ENCODE measurements around the gene SFT2D3. TPM values are rescaled to one million over a fixed set of nuclear protein-coding genes. Genes with fewer than 3 reads are reported as not detected.

The SFT2D3 gene
- total and polyA plus RNA-seq, 2 donors (not counting 1 experiment from before 2014, with no cell fraction given): 3.5 to 14.2 TPM

- Histone ChIP-seq H3K36me3 (replicated peaks in 1 of 2; ENCODE audit: control extremely low read depth in 1 of 2, control insufficient read depth in 1 of 2, extremely low read depth in 1 of 2, insufficient read depth in 2 of 2, low read length in 1 of 2) (no peaks in the 10 kb centered on the region), H3K27me3 (replicated peaks in 1 of 4; ENCODE audit: control extremely low read depth in 1 of 4, control insufficient read depth in 3 of 4, insufficient read depth in 4 of 4, low read length in 3 of 4) (peaks cover 0 to 39% (median 23%) of the 10 kb centered on the region in 4 experiments), H3K27ac (ENCODE audit: low read length in 2 of 2) (no peak overlapping the region), H3K9ac (ENCODE audit: low read length) (no peak overlapping the region), H3K4me1 (ENCODE audit: control insufficient read depth in 2 of 2, insufficient read depth in 2 of 2, low read length in 2 of 2) (peaks cover 0 to 5% of the 10 kb centered on the region in 2 donors), H3K4me3 (ENCODE audit: control extremely low read depth in 1 of 5, extremely low read depth in 1 of 5, insufficient read depth in 1 of 5, low read depth in 2 of 5, low read length in 4 of 5) (no peak overlapping the region), H4K20me1 (ENCODE audit: control insufficient read depth, insufficient read depth, low read length, poor library complexity, severe bottlenecking) (no peaks in the 10 kb centered on the region), H3K9me3 (ENCODE audit: control extremely low read depth in 1 of 3, control insufficient read depth in 2 of 3, insufficient read depth in 1 of 3, low read length in 2 of 3) (peaks cover 0 to 6% (median 1%) of the 10 kb centered on the region in 3 donors), H3K4me2 (replicated peaks; ENCODE audit: low read depth, low read length, poor library complexity, severe bottlenecking) (no peak overlapping the region), H3K79me2 (ENCODE audit: control insufficient read depth, insufficient read depth, low read length) (no peaks in the 10 kb centered on the region), H2AFZ (ENCODE audit: insufficient read depth, low read depth, low read length, poor library complexity, severe bottlenecking) (no peak overlapping the region)
- intact Hi-C loops (cut with micrococcal nuclease): no loop called here
- ChIA-PET POLR2A (no interaction called here), CTCF (interaction anchor here (3.3 kb wide), 1 partner anchor 15 kb away, joined by 10 read pairs; no protein-coding TSS in a partner anchor)
- TF ChIP-seq CTCF (IDR thresholded peaks at IDR 0.05): no peak
- no peak for TF ChIP-seq EZH2 (IDR thresholded peaks at IDR 0.05; ENCODE audit: borderline replicate concordance, insufficient read depth, low read depth, low read length, poor library complexity, severe bottlenecking)
- ATAC-seq (ENCODE audit: low read depth) (no peak), DNase-seq (no peak)
- H3K4me3 Mint-ChIP-seq: no peak overlapping the region
- H3K4me1 Mint-ChIP-seq: peaks cover 4% of the 10 kb centered on the region
- no peak overlapping the region for H3K27ac Mint-ChIP-seq
- H3K27me3 Mint-ChIP-seq: peaks cover 52% of the 10 kb centered on the region
- 100% methylated on average over 3 of the region's 8 CpGs for WGBS (ENCODE audit: insufficient coverage)
- no peaks in the 10 kb centered on the region for H3K9me3 Mint-ChIP-seq (ENCODE audit: insufficient read depth)
Measured at GRCh38 chr2:127665267-127665893, 35.9 kb upstream of the SFT2D3 start.

GRCh38 chr2:127669056-127669455 is 32.2 kb upstream of the SFT2D3 start:
- CTCF ChIA-PET: interaction anchor here (0.7 to 1.0 kb wide), 2 partner anchors 20 to 78 kb away, joined by 3 to 5 read pairs; no protein-coding TSS in a partner anchor
- H3K4me1 Mint-ChIP-seq: no peaks in the 10 kb centered on the region
- POLR2A ChIA-PET: no interaction called here
- Histone ChIP-seq H3K79me2 (ENCODE audit: control insufficient read depth, insufficient read depth, low read length) (no peaks in the 10 kb centered on the region), H2AFZ (ENCODE audit: insufficient read depth, low read depth, low read length, poor library complexity, severe bottlenecking) (no peak overlapping the region), H4K20me1 (ENCODE audit: control insufficient read depth, insufficient read depth, low read length, poor library complexity, severe bottlenecking) (no peaks in the 10 kb centered on the region), H3K4me3 (ENCODE audit: control extremely low read depth in 1 of 5, extremely low read depth in 1 of 5, insufficient read depth in 1 of 5, low read depth in 2 of 5, low read length in 4 of 5) (no peak overlapping the region), H3K4me1 (ENCODE audit: control insufficient read depth in 2 of 2, insufficient read depth in 2 of 2, low read length in 2 of 2) (peaks cover under 1% of the 10 kb centered on the region in 2 donors), H3K27ac (ENCODE audit: low read length in 2 of 2) (no peak overlapping the region), H3K36me3 (replicated peaks in 1 of 2; ENCODE audit: control extremely low read depth in 1 of 2, control insufficient read depth in 1 of 2, extremely low read depth in 1 of 2, insufficient read depth in 2 of 2, low read length in 1 of 2) (no peaks in the 10 kb centered on the region), H3K9ac (ENCODE audit: low read length) (no peak overlapping the region), H3K9me3 (ENCODE audit: control extremely low read depth in 1 of 3, control insufficient read depth in 2 of 3, insufficient read depth in 1 of 3, low read length in 2 of 3) (peaks cover 0 to 5% (median 1%) of the 10 kb centered on the region in 3 donors), H3K4me2 (replicated peaks; ENCODE audit: low read depth, low read length, poor library complexity, severe bottlenecking) (no peak overlapping the region), H3K27me3 (replicated peaks in 1 of 4; ENCODE audit: control extremely low read depth in 1 of 4, control insufficient read depth in 3 of 4, insufficient read depth in 4 of 4, low read length in 3 of 4) (peaks cover 0 to 38% (median 22%) of the 10 kb centered on the region in 4 experiments)
- DNase-seq (no peak), ATAC-seq (ENCODE audit: low read depth) (no peak)
- intact Hi-C loops (cut with micrococcal nuclease): no loop called here
- no peak for TF ChIP-seq EZH2 (IDR thresholded peaks at IDR 0.05; ENCODE audit: borderline replicate concordance, insufficient read depth, low read depth, low read length, poor library complexity, severe bottlenecking)
- no peak for TF ChIP-seq CTCF (IDR thresholded peaks at IDR 0.05)
- WGBS (ENCODE audit: insufficient coverage): 96% methylated on average over 4 of the region's 7 CpGs
- no peaks in the 10 kb centered on the region for H3K9me3 Mint-ChIP-seq (ENCODE audit: insufficient read depth)
- no peak overlapping the region for H3K4me3 Mint-ChIP-seq
- no peak overlapping the region for H3K27ac Mint-ChIP-seq
- peaks cover 41% of the 10 kb centered on the region for H3K27me3 Mint-ChIP-seq
